Endothelial cell of coronary artery (primary cell): ENCODE results near the gene PFKFB1. TPM values are rescaled to one million over a fixed set of nuclear protein-coding genes. Genes with fewer than 3 reads are reported as not detected.

Experiments used
- total RNA-seq: library from RNA; depleted of rRNA; stranded (reverse); fragments of >200 nt; gene quantifications from 2 replicates; pipeline ENCODE4 v1.2.3, GENCODE V29; 2014

Gene PFKFB1
- total RNA-seq, result not detected in 2 replicates

DNA sequence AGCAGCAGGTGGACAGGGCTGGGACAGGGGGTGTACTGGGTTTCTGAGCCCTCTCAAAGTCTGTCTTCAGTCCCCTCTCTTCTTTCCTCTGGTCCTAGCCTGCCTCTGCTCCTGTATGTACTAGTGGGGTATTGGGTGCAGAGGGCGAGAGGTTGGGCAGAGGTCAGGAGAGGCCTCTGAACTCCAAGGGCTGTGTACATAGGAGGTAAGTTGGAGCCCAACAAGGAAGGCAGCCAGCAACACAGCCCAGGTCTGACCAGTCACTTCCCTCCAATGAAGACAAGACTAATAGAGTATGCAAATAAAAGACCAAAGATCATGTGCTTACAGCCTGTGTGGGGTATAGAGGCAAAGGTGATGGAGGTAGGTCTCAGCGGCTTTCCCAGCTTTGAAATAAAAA, at the start of gene PFKFB1:
PFKFB1 (minus strand) TSS at position 90 of the 400 bp plus-strand sequence. CDS start 181 bp downstream, outside the sequence.

GRCh38 chrX:55030271-55031205, 36.5 kb upstream of the PFKFB1 start, which contains the start of gene ALAS2:
ALAS2 (minus strand) TSS chrX:55030977; CDS start chrX:55026000, 4,977 bp downstream.

GRCh38 chrX:54999717-55000598, 6.0 kb upstream of the PFKFB1 start, which contains the start of gene APEX2:
APEX2 (plus strand) TSS chrX:55000363; CDS start chrX:55000423, 60 bp downstream.

DNA sequence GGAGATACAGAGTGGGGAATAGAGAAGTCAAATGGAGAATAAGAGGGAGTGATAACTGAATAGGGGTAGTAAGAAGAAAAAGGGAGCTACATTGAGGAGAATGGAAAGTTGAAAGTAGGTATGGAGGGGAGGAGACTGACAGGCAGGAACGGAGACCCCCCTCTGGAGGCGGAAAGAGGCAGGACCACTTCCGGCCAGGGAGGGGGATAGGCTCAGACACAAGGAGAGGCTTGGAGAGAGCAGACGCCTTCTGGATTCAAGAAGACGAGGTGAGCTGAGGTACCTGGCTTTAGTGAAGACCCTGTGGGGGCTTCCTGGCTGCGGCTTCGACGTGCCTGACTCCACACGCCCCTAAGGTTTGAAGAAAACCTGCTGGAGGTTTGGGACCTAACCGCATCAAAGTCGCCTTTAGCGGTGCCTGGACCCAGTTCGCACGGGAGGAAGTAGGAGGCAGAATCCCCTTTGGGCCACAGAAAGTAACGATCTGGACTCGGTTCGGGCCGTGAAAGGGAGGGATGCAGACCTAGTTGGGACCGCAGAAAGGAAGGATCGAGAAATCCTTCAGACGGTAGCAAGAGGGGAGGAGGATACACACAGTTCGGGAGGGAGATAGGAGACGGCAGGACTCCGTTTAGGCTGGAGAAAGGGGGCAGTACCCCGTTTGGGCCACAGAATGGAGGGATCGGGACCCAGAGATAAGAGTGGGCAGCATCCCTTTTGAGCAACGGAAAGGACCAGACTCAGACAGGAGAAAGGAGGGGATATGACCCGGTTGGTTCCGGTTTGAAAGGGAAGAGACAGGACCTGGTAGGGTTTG, 73.2 kb downstream of the PFKFB1 start, which contains the start of gene TRO:
TRO (plus strand) TSS at position 215 of the 817 bp plus-strand sequence. CDS start 1,423 bp downstream, outside the sequence.

Other genes with a start within 250 kb of the PFKFB1 start
- gene ITIH6, start 195.9 kb downstream of the PFKFB1 start, total RNA-seq, result not detected in 2 replicates
- gene MAGED2, start 186.4 kb downstream of the PFKFB1 start, total RNA-seq, result 196 and 221 TPM in 2 replicates
- gene TRO, start 73.4 kb downstream of the PFKFB1 start, total RNA-seq, result 2.2 and 2.6 TPM in 2 replicates
- gene APEX2, start 6.2 kb upstream of the PFKFB1 start, total RNA-seq, result 6.0 and 6.6 TPM in 2 replicates
- not detected in 2 replicates for gene ALAS2, start 36.8 kb upstream of the PFKFB1 start, total RNA-seq
- not detected in 2 replicates for gene PAGE2B, start 80.8 kb upstream of the PFKFB1 start, total RNA-seq
- not detected in 2 replicates for gene PAGE2, start 94.8 kb upstream of the PFKFB1 start, total RNA-seq
- not detected in 2 replicates for gene PAGE5, start 226.2 kb upstream of the PFKFB1 start, total RNA-seq